Measurements from ENCODE around the gene PIK3R4. TPM values are rescaled to one million over a fixed set of nuclear protein-coding genes. Genes with fewer than 3 reads are reported as not detected.

The PIK3R4 gene
- total RNA-seq, 2 experiments from 2014 or later: 13.7 to 14.5 TPM

GRCh38 chr3:130731817-130732216 is 14.8 kb downstream of the PIK3R4 start:
- no peak for TF ChIP-seq CTCF (IDR thresholded peaks at IDR 0.05)
- DNase-seq (no peak), ATAC-seq (ENCODE audit: poor library complexity) (no peak)
- H3K27me3 Mint-ChIP-seq: no peaks in the 10 kb centered on the region
- Histone ChIP-seq H3K4me3 (ENCODE audit: low read length) (no peak overlapping the region), H3K9me3 (ENCODE audit: control insufficient read depth in 1 of 2, insufficient read depth in 1 of 2, low read length in 2 of 2) (no peaks in the 10 kb centered on the region), H3K4me1 (ENCODE audit: insufficient read depth, low read length) (no peaks in the 10 kb centered on the region), H3K27me3 (ENCODE audit: control insufficient read depth in 1 of 2, insufficient read depth in 2 of 2, low read length in 2 of 2) (no peaks in the 10 kb centered on the region), H3K36me3 (ENCODE audit: insufficient read depth, low read length) (peaks cover 30% of the 10 kb centered on the region), H3K27ac (ENCODE audit: low read depth in 1 of 2, low read length in 2 of 2) (no peak overlapping the region)
- H3K4me1 Mint-ChIP-seq (ENCODE audit: low read depth): peaks cover 21% of the 10 kb centered on the region
- intact Hi-C loops (cut with DNase I, micrococcal nuclease): no loop called here
- H3K9me3 Mint-ChIP-seq: no peaks in the 10 kb centered on the region
- ChIA-PET POLR2A (no interaction called here), CTCF (no interaction called here)
- H3K4me3 Mint-ChIP-seq: no peak overlapping the region
- peaks cover 83% of the 10 kb centered on the region for H3K36me3 Mint-ChIP-seq (ENCODE audit: low read depth)
- H3K27ac Mint-ChIP-seq: peak overlapping the region; percentile 1

- no peak for TF ChIP-seq CTCF (IDR thresholded peaks at IDR 0.05)
- peaks cover 71% of the 10 kb centered on the region for H3K36me3 Mint-ChIP-seq (ENCODE audit: low read depth)
- H3K36me3 ChIP-seq (ENCODE audit: insufficient read depth, low read length): peaks cover 25% of the 10 kb centered on the region
- H3K27ac ChIP-seq (ENCODE audit: low read depth in 1 of 2, low read length in 2 of 2): no peak overlapping the region
- no peak for ATAC-seq (ENCODE audit: poor library complexity)
- POLR2A ChIA-PET: interaction anchor here (0.6 to 1.4 kb wide), 2 partner anchors 18 to 169 kb away, joined by 3 to 4 read pairs; partner anchors contain the start of gene PIK3R4
- no peaks in the 10 kb centered on the region for H3K9me3 ChIP-seq (ENCODE audit: control insufficient read depth in 1 of 2, insufficient read depth in 1 of 2, low read length in 2 of 2)
- H3K27me3 Mint-ChIP-seq: no peaks in the 10 kb centered on the region
- no peaks in the 10 kb centered on the region for H3K27me3 ChIP-seq (ENCODE audit: control insufficient read depth in 1 of 2, insufficient read depth in 2 of 2, low read length in 2 of 2)
- peaks cover 19% of the 10 kb centered on the region for H3K4me1 Mint-ChIP-seq (ENCODE audit: low read depth)
- intact Hi-C loops (cut with DNase I, micrococcal nuclease): no loop called here
- H3K4me3 Mint-ChIP-seq: no peak overlapping the region
- no peak overlapping the region for H3K27ac Mint-ChIP-seq
- H3K4me1 ChIP-seq (ENCODE audit: insufficient read depth, low read length): no peaks in the 10 kb centered on the region
- no peak overlapping the region for H3K4me3 ChIP-seq (ENCODE audit: low read length)
- H3K9me3 Mint-ChIP-seq: no peaks in the 10 kb centered on the region
- DNase-seq: no peak
- CTCF ChIA-PET: interaction anchor here (0.7 to 1.0 kb wide), 3 partner anchors 16 to 164 kb away, joined by 3 read pairs; no protein-coding TSS in a partner anchor
These were observed 17.5 kb downstream of the PIK3R4 start for GRCh38 chr3:130729154-130729553.

GRCh38 chr3:130728037-130728436 is 18.6 kb downstream of the PIK3R4 start:
- Mint-ChIP-seq H3K27me3 (no peaks in the 10 kb centered on the region), H3K4me1 (ENCODE audit: low read depth) (peaks cover 19% of the 10 kb centered on the region), H3K4me3 (no peak overlapping the region), H3K27ac (peak overlapping the region; percentile 85), H3K9me3 (no peaks in the 10 kb centered on the region), H3K36me3 (ENCODE audit: low read depth) (peaks cover 67% of the 10 kb centered on the region)
- intact Hi-C loops (cut with DNase I, micrococcal nuclease): no loop called here
- no peak for TF ChIP-seq CTCF (IDR thresholded peaks at IDR 0.05)
- DNase-seq (no peak), ATAC-seq (ENCODE audit: poor library complexity) (no peak)
- Histone ChIP-seq H3K9me3 (ENCODE audit: control insufficient read depth in 1 of 2, insufficient read depth in 1 of 2, low read length in 2 of 2) (no peaks in the 10 kb centered on the region), H3K4me1 (ENCODE audit: insufficient read depth, low read length) (no peaks in the 10 kb centered on the region), H3K4me3 (ENCODE audit: low read length) (no peak overlapping the region), H3K36me3 (ENCODE audit: insufficient read depth, low read length) (peaks cover 20% of the 10 kb centered on the region), H3K27me3 (ENCODE audit: control insufficient read depth in 1 of 2, insufficient read depth in 2 of 2, low read length in 2 of 2) (no peaks in the 10 kb centered on the region), H3K27ac (ENCODE audit: low read depth in 1 of 2, low read length in 2 of 2) (no peak overlapping the region)
- POLR2A ChIA-PET: no interaction called here
- CTCF ChIA-PET: no interaction called here

Data from CD4-positive, alpha-beta T cell (primary cell).